T-helper 1 cell (primary cell): ENCODE results near the gene PTGES3.
A peak's percentile ranks its signal among the peaks of the same experiment; 100 is the strongest.
"Not testable (repeated sequence)": the region's sequence is repeated elsewhere in the genome, so short reads cannot be mapped to it uniquely, and the experiment has no call there.

Experiments used
- DNase-seq, 5 donors: peaks; one replicate each; pipeline ENCODE4 v3.0.0-alpha.2; 2012 to 2020

The PTGES3 gene

GRCh38 chr12:56709759-56710376, 21.8 kb upstream of the PTGES3 start:
- no peak for DNase-seq

GRCh38 chr12:56704522-56704921, 16.4 kb upstream of the PTGES3 start:
- not testable (repeated sequence) for DNase-seq

DNA sequence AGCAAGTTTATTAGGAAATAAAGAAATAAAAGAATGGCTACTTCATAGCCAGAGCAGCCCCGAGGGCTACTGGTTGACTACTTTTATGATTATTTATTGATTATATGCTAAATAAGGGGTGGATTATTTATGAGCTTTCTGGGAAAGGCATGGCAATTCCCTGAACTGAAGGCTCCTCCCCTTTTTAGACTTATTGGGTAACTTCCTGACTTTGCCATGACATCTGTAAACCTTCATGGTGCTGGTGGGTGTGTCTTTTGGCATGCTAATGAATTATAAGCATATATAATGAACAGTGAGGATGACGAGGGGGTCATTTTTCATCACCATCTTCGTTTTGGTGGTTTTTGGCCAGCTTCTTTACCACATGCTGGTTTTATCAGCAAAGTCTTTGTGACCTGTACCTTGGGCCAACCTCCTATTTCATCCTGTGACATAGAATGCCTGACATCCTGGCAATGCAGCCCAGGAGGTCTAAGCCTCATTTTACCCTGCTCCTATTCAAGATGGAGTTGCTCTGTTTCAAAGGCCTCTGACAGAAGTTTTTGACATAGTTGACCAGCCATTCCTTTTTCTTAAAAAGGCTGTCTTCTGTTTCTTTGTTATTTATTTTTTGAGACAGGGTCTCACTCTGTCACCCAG, 11.1 kb upstream of the PTGES3 start:
- no peak for DNase-seq

DNA sequence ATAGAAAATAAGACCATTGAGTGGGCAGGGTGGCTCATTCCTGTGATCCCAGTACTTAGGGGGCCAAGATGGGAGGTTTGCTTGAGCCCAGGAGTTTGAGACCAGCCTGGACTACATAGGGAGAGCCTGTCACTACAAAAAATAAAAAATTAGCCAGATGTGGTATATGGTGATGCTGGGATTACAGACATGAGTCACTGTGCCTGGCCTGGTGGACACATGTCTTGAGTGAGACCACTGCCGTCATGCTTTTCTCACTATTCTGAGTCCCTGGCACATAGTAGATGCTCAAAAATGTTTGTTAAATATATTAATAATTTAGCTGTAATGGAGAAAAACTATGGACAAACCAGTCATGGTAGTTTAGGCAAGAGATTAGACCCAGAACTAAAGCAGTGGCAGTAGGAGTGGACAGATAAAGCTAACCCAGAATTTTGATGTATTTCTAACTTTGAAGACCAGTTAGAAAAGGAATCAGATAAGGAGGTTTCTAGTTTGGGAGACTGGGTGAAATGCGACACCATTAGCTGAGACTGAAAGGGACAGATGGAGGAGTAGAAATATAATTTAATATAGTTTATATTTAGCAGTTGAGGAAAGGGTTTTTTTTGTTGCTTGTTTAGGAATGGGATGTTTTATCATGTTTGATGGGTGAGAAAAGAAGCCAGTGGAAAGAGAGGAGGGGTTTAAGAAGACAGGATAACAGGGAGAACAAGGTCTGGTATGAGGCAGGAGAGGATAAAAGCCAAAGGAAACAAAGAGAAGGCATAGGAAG, 7.4 kb upstream of the PTGES3 start:
- DNase-seq = no peak

GRCh38 chr12:56694161-56694560, 6.1 kb upstream of the PTGES3 start:
- DNase-seq = no peak

DNA sequence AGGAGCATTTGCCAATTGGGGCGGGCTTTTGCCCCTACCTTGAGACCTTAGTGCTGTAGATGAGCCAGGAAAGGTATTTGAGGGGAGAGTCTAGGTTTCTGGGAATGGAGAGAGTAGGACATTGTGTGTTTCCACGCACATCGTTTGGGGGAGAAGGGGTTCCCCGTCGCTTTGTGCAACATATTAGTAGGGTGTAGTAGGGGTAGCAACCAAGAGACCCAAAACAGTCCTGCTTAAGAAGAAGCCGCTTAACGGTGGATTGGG, 694 bp upstream of the PTGES3 start:
- no peak for DNase-seq

DNA sequence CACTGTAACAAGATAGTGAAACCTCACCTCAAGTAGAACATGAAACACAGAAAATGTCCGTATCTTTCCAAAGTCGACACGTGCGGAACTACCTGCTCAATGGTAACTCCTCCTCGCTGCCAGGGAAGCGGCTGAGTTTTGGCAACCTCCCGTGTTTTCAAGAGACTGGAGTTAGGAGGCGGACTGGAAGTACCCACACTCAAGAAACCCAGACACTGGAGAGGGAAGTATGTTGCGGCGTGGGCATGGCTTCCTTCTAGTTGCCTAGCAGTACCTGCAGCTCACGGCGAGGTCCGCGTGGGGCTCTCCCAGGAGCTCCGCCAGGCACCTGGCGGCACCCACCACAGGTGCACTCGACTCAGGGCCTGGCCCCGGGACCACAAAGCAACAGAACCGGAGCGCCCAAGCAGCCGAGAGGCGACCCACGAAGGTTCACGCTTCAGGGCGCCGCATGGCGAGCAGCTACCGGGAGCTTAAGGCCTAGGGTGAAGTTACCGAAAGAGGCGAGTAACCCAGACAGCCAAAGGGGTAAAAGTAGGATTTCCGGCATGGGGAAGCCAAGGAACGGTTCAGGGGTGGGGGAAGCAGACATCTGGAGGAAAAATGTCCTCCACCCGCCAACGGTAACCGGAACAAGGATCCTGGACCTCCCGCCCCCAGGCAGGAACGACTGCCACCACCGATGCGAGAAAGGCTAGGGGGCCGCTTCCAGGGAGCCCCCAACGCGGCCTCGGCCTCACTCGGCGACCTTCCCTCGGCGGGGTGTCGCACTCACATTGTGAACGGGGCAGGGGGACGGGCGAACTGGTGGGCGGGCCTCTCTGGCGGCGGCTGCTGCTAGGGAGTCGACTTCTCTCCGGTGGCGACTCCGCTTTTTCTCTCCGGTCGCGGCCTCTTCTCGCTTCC, 608 bp downstream of the PTGES3 start:
- peak; percentile 42 to 65 (median 54) for DNase-seq

- DNase-seq = no peak
These were observed 3.2 kb downstream of the PTGES3 start for GRCh38 chr12:56684745-56685359.

GRCh38 chr12:56682323-56682722, 5.8 kb downstream of the PTGES3 start:
- DNase-seq = no peak

DNA sequence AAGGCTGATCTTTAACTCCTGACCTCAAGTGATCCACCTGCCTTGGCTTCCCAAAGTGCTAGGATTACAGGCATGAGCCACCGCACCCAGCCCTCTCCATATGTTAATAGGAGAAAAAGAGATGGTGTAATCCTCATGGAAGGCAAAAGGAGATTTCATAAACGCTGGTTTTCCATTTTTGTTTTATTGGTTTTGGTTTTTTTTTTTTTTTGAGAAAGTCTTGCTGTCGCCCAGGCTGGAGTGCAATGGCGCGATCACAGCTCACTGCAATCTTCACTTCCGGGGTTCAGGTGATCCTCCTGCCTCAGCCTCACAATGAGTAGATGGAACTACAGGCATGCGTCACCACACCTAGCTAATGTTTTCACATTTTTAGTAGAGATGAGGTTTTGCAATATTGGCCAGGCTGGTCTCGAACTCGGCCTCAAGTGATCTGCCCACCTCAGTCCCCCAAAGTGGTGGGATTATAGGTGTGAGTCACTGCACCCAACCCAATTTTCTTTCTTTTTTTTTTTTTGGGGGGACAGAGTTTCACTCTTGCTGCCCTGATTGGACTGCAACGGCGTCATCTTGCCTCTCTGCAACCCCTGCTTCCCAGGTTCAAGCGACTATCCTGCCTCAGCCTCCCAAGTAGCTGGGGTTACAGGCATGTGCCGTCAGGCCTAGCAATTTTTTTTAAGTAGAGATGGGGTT, 8.1 kb downstream of the PTGES3 start:
- DNase-seq = no peak

GRCh38 chr12:56678852-56679251, 9.2 kb downstream of the PTGES3 start:
- DNase-seq = no peak

DNA sequence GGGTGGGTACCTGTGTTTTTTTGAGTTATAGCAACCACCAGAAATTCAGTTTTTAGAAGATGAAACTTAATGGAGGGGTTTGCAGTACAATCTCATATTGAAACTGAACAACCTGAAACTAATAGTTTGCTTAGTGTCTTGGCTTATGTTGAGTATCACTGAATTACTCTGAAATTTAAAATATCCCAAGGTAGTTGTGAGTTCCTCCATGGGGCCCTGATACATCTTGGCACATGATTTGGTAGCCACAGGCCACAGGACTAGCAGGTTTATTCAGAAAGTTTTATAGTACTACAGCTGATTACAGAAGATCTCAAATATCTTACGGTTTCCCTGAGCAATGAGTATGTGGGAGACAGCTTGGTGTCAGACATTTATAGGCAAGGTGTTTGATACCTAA, 10.4 kb downstream of the PTGES3 start:
- DNase-seq = peak in 1 of 5 donors; percentile 32

DNA sequence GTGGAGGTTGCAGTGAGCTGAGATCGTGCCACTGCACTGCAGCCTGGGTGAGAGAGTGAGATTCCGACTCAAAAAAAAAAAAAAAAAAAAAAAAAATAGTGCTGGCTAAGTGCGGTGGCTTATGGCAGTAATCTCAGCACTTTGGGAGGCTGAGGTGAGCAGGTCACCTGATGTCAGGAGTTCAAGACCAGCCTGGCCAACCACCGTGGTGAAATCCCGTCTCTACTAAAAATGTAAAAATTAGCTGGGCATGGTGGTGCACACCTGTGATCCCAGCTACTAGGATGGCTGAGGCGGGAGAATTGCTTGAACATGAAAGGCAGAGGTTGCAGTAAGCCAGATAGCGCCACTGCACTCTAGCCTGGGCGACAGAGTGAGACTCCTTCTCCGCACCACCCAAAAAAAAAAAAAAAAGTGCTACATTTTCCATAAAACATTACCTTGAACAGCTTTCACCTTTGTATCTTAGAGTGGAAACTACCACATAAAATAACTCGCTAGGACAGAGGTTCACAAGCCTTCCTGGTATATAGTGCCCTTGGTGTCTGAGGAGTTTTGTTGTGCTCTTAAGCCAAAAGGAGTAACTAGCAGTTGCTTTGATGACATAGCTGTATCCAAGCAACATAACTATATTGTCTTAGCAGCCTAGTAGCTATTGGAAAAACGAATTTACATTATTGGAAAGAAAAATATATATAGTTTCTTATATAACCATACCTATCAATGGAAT, 11.1 kb downstream of the PTGES3 start:
- DNase-seq = no peak

GRCh38 chr12:56671608-56672007, 16.5 kb downstream of the PTGES3 start:
- DNase-seq = no peak

- no peak for DNase-seq
These were observed 17.2 kb downstream of the PTGES3 start for GRCh38 chr12:56670836-56671235.

DNA sequence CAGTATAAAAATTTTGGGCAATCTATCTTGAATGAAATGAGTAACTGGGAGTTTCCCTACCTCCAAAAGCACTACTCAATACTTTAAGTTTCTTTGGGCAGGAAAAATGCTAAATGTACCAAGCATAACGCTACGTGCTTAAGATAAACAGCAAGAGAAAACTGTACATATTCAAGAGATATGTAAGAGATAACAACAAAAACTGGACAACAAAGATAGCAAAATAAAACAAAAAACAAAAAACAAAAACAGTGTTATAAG, 20.0 kb downstream of the PTGES3 start:
- no peak for DNase-seq

DNA sequence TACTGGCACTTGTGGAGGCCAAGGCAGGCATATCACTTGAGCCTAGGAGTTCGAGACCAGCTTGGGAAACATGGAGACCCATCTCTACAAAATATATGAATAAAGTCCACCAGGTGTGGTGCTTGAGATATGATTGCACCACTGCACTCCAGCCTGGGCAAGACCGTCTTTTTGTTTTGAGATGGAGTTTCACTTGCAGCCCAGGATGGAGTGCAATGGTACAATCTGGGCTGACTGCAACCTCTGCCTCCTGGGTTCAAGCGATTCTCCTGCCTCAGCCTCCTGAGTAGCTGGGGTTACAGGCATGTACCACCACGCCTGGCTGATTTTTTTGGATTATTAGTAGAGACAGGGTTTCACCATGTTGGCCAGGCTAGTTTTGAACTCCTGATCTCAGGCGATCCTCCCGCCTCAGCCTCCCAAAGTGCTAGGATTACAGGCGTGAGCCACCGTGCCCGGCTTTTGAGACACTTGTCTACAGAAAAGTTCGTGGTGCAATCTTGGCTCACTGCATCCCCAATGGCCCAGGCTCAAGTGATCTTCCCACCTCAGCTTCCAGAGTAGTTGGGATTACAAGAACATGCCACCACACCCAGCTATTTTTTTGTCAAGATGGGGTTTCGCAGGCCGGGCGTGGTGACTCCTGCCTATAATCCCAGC, 26.0 kb downstream of the PTGES3 start:
- no peak for DNase-seq

GRCh38 chr12:56661560-56661959, 26.5 kb downstream of the PTGES3 start:
- no peak for DNase-seq

- DNase-seq = no peak
These were observed 29.2 kb downstream of the PTGES3 start for GRCh38 chr12:56658921-56659320.

DNA sequence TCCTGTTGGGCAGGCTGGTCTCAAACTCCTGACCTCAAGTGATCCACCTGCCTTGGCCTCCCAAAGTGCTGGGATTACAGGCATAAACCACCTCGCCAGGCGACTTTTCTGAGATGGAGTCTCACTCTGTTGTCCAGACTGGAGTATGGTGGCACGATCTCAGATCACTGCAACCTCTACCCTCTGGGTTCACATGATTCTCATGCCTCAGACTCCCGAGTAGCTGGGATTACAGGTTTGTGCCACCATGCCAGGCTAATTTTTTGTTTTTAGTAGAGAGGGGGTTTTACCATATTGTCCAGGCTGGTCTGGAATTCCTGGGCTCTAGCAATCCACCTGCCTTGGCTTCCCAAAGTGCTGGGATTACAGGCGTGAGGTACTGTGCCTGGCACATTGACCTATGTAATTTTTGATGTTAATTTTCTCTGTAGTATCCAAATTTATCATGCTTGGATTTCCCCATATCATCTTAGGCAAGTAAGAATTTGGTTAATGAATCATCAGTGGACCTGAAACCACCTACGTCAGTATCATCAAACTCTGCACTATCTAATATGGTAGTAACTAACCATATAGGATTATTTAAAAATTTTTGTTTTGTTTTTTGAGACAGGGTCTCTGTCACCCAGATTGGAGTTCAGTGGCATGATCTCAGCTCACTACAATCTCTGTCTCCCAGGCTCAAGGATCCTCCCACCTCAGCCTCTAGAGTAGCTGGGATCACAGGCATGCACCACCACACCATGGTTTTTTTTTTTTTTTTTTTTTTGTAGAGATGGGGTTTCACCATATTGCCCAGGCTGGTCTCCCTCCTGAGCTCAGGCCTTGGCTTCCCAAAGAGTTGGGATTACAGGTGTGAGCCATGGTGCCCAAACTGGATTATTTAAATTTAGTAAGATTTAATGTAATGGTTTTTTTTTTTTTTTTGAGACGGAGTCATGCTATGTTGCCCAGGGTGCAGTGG, 30.4 kb downstream of the PTGES3 start:
- peak in 1 of 5 donors; percentile 40 for DNase-seq
